Keratinocyte (primary cell): ENCODE results near the gene RALGAPA2. TPM values are rescaled to one million over a fixed set of nuclear protein-coding genes. Genes with fewer than 3 reads are reported as not detected.

ENCODE experiments used
- DNase-seq: peaks from one replicate; pipeline ENCODE4 v3.0.0-alpha.2; 2011; ENCODE audit warnings: low read depth, missing footprints, low spot score
- FAIRE-seq: peaks from 2 replicates; lab custom pipeline; 2011; peaks lifted over from hg19 to GRCh38; lab: Jason Lieb, UNC
- H2AFZ ChIP-seq: 2 replicates; pipeline ENCODE4 v1.6.0; 2012; ENCODE audit warnings: low read length, control low read depth, inconsistent platforms; ENCODE audit not compliant: control insufficient read depth
- H3K27ac ChIP-seq: 2 replicates; pipeline ENCODE4 v1.5.1; 2011; ENCODE audit warnings: low read length; ENCODE audit not compliant: control insufficient read depth, insufficient read depth
- H3K27me3 ChIP-seq: 3 replicates; pipeline ENCODE4 v1.6.0; 2011; ENCODE audit warnings: low read length; ENCODE audit not compliant: control insufficient read depth, insufficient read depth; ENCODE audit errors: extremely low read depth
- H3K36me3 ChIP-seq, 2 experiments: 2 replicates in 1 of 2; 3 replicates in 1 of 2; pipeline ENCODE4 v1.5.1; 2011; ENCODE audit warnings: low read length in 2 of 2, mild to moderate bottlenecking in 1 of 2; ENCODE audit not compliant: control insufficient read depth in 2 of 2, insufficient read depth in 2 of 2; ENCODE audit errors: extremely low read depth in 1 of 2
- H3K4me1 ChIP-seq: 3 replicates; pipeline ENCODE4 v1.5.1; 2011; ENCODE audit warnings: low read length; ENCODE audit not compliant: control insufficient read depth, insufficient read depth; ENCODE audit errors: extremely low read depth
- H3K4me2 ChIP-seq: 3 replicates; pipeline ENCODE4 v1.6.0; 2011; ENCODE audit warnings: low read depth, low read length; ENCODE audit not compliant: control insufficient read depth, insufficient read depth; ENCODE audit errors: extremely low read depth
- H3K4me3 ChIP-seq, 3 experiments: fragments of 200-600 bp in 1 of 3; sonication (generic) in 1 of 3; 2 replicates in 2 of 3; 3 replicates in 1 of 3; pipeline ENCODE4 v1.5.1; 2011 to 2016; ENCODE audit warnings: low read length in 3 of 3, mild to moderate bottlenecking in 3 of 3, control low read depth in 2 of 3, inconsistent platforms in 1 of 3, low read depth in 1 of 3, mixed read lengths in 1 of 3, mixed run types in 1 of 3, moderate library complexity in 1 of 3; ENCODE audit not compliant: control insufficient read depth in 2 of 3, insufficient read depth in 2 of 3; ENCODE audit errors: extremely low read depth in 1 of 3
- H3K79me2 ChIP-seq: 2 replicates; pipeline ENCODE4 v1.6.0; 2012; ENCODE audit warnings: low read length; ENCODE audit not compliant: control insufficient read depth, insufficient read depth
- H3K9ac ChIP-seq: 3 replicates; pipeline ENCODE4 v1.6.0; 2011; ENCODE audit warnings: low read length; ENCODE audit not compliant: control insufficient read depth, insufficient read depth; ENCODE audit errors: extremely low read depth
- H3K9me1 ChIP-seq: 3 replicates; pipeline ENCODE4 v1.6.0; 2011; ENCODE audit warnings: low read length; ENCODE audit not compliant: control insufficient read depth, insufficient read depth; ENCODE audit errors: extremely low read depth
- H3K9me3 ChIP-seq: 2 replicates; pipeline ENCODE4 v1.5.1; 2012; ENCODE audit warnings: low read depth, low read length; ENCODE audit not compliant: control insufficient read depth
- H4K20me1 ChIP-seq: 3 replicates; pipeline ENCODE4 v1.6.0; 2011; ENCODE audit warnings: low read length; ENCODE audit not compliant: control insufficient read depth, insufficient read depth; ENCODE audit errors: extremely low read depth
- CTCF ChIP-seq, 3 experiments: IDR thresholded peaks in 1 of 3; conservative IDR thresholded peaks in 1 of 3; optimal IDR thresholded peaks in 1 of 3; 2 replicates in 2 of 3; 3 replicates in 1 of 3; pipeline versions ENCODE3 to v1.5.1; 2011; ENCODE audit warnings: low read length in 3 of 3, mild to moderate bottlenecking in 3 of 3, moderate library complexity in 2 of 3, control low read depth in 1 of 3, inconsistent platforms in 1 of 3; ENCODE audit not compliant: insufficient read depth in 2 of 3; ENCODE audit errors: extremely low read depth in 1 of 3
- EZH2 ChIP-seq: IDR thresholded peaks from one replicate; pipeline ENCODE4 v1.6.1; 2012; ENCODE audit warnings: inconsistent platforms, mild to moderate bottlenecking, low read length, moderate library complexity
- dilution Hi-C: fragments of 300-500 bp; cut with MboI; formaldehyde crosslinking; loops from one replicate; pipeline ENCODE4 v1.7.0; 2020; ENCODE audit warnings: low sequenced_read_pairs; ENCODE audit not compliant: extremely low pct_ligation_motif_present
- polyA plus RNA-seq, 5 experiments: library from polyadenylated mRNA; depleted of rRNA in 3 of 5; stranded (reverse) in 3 of 5; stranded (forward) in 1 of 5; unstranded in 1 of 5; fragments of >200 nt; gene quantifications; 1 replicate in 1 of 5; 2 replicates in 3 of 5; 3 replicates in 1 of 5; pipeline versions ENCODE4 v1.2.1 to v1.2.3, GENCODE V29; 2011 to 2012; ENCODE audit warnings: missing spikeins in 2 of 5, low read depth in 1 of 5, low replicate concordance in 1 of 5

Gene RALGAPA2
- polyA plus RNA-seq, 1 donor (not counting 4 experiments of a cell fraction or from before 2014, with no cell fraction given), result 3.2 TPM

DNA sequence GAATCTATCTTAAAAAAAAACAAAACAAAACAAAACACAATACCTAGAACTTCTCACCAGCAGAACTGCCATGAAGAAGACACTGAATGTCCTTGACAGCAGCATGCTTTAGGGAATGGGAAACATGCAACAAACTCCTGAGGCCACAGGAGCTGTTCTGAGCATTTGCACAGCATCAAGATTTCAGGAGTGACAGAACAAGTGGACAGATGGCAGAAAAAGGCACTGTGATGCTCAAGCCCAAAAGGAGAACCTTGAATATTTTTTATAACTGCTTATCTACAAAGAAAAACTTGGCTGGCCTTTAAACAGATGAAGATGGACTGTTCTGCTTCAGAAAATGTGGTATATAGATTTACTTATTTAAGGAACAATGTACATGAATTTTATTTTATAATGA, 158.9 kb downstream of the RALGAPA2 start:
- no peaks in the 10 kb centered on the region for H3K79me2 ChIP-seq

DNA sequence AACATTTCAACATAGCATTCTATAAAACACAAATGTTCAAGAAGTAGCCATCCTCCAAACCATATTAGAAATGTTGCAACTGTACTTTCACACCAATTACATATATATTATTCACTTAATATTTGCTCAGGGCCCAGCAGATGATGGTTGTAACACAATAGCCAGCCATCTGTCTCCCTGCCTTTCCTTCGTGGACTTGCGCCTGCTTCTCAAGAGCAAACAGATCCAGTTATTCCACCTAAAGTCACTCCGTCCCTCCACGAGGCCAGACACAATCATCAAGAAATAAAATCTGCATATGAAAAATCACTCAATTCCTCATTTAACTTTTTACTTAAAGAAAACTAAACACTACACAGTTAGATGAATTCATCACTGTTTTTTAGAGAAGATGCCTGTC, 160.4 kb downstream of the RALGAPA2 start:
- TF ChIP-seq EZH2 (no peak), CTCF (optimal IDR thresholded peaks at IDR 0.05 in 1 of 3, IDR thresholded peaks at IDR 0.05 in 1 of 3, conservative IDR thresholded peaks at IDR 0.05 in 1 of 3; ENCODE audit: extremely low read depth in 1 of 3, insufficient read depth in 2 of 3, low read length in 3 of 3) (no peak)
- Histone ChIP-seq H3K9ac (no peak overlapping the region), H3K27me3 (no peaks in the 10 kb centered on the region), H3K27ac (no peak overlapping the region), H2AFZ (no peak overlapping the region), H3K79me2 (no peaks in the 10 kb centered on the region), H3K4me3 (no peak overlapping the region), H3K9me1 (no peaks in the 10 kb centered on the region), H3K9me3 (no peaks in the 10 kb centered on the region), H4K20me1 (no peaks in the 10 kb centered on the region), H3K36me3 (no peaks in the 10 kb centered on the region), H3K4me1 (peaks cover 40% of the 10 kb centered on the region), H3K4me2 (no peak overlapping the region)
- dilution Hi-C loops, result no loop called here
- DNase-seq (no peak), FAIRE-seq (no peak)

More for the DNA sequence above, 158.9 kb downstream of the RALGAPA2 start:
- no peaks in the 10 kb centered on the region for H3K9me1 ChIP-seq
- peaks cover 25% of the 10 kb centered on the region for H3K4me1 ChIP-seq
- H3K4me3 ChIP-seq, result no peak overlapping the region
- no peaks in the 10 kb centered on the region for H3K9me3 ChIP-seq
- dilution Hi-C loops, result no loop called here
- DNase-seq (no peak), FAIRE-seq (no peak)
- no peak overlapping the region for H2AFZ ChIP-seq
- H3K27me3 ChIP-seq, result no peaks in the 10 kb centered on the region
- H3K36me3 ChIP-seq, result no peaks in the 10 kb centered on the region
- TF ChIP-seq CTCF (optimal IDR thresholded peaks at IDR 0.05 in 1 of 3, IDR thresholded peaks at IDR 0.05 in 1 of 3, conservative IDR thresholded peaks at IDR 0.05 in 1 of 3; ENCODE audit: extremely low read depth in 1 of 3, insufficient read depth in 2 of 3, low read length in 3 of 3) (no peak), EZH2 (no peak)
- no peak overlapping the region for H3K4me2 ChIP-seq
- no peaks in the 10 kb centered on the region for H4K20me1 ChIP-seq
- no peak overlapping the region for H3K9ac ChIP-seq
- no peak overlapping the region for H3K27ac ChIP-seq
